RWPE2 (cell line): ENCODE measurements around the gene TMEM120A.

Source experiments
- ATAC-seq: fragments of 200-7000 bp; cut with Tn5 transposase; 3 replicates; pipeline ENCODE4 v1.9.1; 2021; ENCODE audit warnings: low read depth
- DNase-seq: peaks from one replicate; pipeline ENCODE4 v3.0.0-alpha.2; 2020; ENCODE audit warnings: low spot score
- H3K27ac ChIP-seq: fragments of 450-650 bp; 2 replicates; pipeline ENCODE4 v1.5.1; 2017; ENCODE audit warnings: mild to moderate bottlenecking; ENCODE audit not compliant: poor library complexity, severe bottlenecking
- H3K27me3 ChIP-seq: fragments of 250-450 bp; sonication (Bioruptor Pico); 2 replicates; pipeline ENCODE4 v1.5.1; 2021; ENCODE audit warnings: mild to moderate bottlenecking, moderate library complexity; ENCODE audit not compliant: insufficient read depth, poor library complexity, severe bottlenecking
- H3K36me3 ChIP-seq: fragments of 250-450 bp; sonication (Bioruptor Pico); 2 replicates; pipeline ENCODE4 v1.5.1; 2020; ENCODE audit warnings: low read depth, mild to moderate bottlenecking, moderate library complexity
- H3K4me1 ChIP-seq: fragments of 250-450 bp; sonication (Bioruptor Pico); 2 replicates; pipeline ENCODE4 v1.5.1; 2021; ENCODE audit warnings: mild to moderate bottlenecking, moderate library complexity; ENCODE audit not compliant: insufficient read depth, poor library complexity, severe bottlenecking
- H3K4me3 ChIP-seq: fragments of 250-450 bp; sonication (Bioruptor Pico); 2 replicates; pipeline ENCODE4 v1.5.1; 2021; ENCODE audit warnings: mild to moderate bottlenecking, moderate library complexity; ENCODE audit not compliant: severe bottlenecking
- H3K9me3 ChIP-seq: fragments of 250-450 bp; sonication (Bioruptor Pico); 2 replicates; pipeline ENCODE4 v1.5.1; 2021; ENCODE audit warnings: mild to moderate bottlenecking, moderate library complexity; ENCODE audit not compliant: severe bottlenecking
- TF ChIP-seq, protein P1 (sequence below): fragments of 450-650 bp; IDR thresholded peaks from one replicate; pipeline ENCODE4 v1.5.1; 2017; ENCODE audit warnings: mild to moderate bottlenecking, moderate library complexity; ENCODE audit not compliant: poor library complexity, severe bottlenecking

Gene TMEM120A

DNA sequence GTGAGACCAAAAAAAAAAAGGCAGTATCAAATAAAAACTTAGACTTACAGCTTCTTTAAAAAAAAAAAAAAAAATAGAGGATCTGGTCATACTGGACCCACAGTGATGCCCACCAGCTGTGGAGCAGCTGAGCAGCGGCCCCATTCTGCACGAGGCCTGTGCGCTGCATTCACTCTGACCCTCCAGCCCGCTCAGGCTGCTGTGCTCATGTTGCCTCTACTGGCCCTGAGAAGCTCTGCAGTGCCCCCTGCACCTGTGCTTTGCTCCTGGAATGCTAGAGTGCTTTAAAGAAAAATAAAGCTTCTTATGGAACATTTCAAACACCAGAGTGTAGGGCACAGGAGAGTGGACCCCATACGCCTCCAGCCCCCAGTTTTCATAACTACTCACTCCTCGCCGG lies 33.2 kb downstream of the TMEM120A start:
- ATAC-seq, result no peak
- H3K36me3 ChIP-seq, result peaks cover 10% of the 10 kb centered on the region; the same call in 1 of the 2 replicates

DNA sequence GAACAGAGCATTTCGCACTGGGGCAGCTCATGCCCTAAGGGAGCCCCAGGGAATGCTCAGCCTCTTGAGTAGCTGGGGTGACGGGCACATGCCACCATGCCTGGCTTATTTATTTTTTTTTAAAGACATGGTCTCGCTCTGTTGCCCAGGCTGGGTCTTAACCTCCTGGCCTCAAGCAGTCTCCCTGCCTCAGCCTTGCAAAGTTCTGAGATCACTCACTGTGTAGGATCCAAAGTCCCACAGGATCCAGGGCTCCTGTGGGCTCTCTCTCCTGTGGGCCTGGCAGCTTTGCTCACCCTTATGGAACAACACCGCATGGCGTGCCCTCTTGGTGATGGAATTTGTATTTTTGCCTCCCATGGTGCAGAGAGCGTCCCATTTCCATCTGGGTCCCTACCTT lies 34.0 kb downstream of the TMEM120A start:
- DNase-seq (no peak), ATAC-seq (no peak)
- Histone ChIP-seq H3K27ac (no peak overlapping the region), H3K9me3 (no peaks in the 10 kb centered on the region), H3K36me3 (peaks cover 18% of the 10 kb centered on the region; the same call in 1 of the 2 replicates), H3K27me3 (no peaks in the 10 kb centered on the region), H3K4me1 (no peaks in the 10 kb centered on the region), H3K4me3 (no peak overlapping the region)
- TF ChIP-seq, protein P1, sequence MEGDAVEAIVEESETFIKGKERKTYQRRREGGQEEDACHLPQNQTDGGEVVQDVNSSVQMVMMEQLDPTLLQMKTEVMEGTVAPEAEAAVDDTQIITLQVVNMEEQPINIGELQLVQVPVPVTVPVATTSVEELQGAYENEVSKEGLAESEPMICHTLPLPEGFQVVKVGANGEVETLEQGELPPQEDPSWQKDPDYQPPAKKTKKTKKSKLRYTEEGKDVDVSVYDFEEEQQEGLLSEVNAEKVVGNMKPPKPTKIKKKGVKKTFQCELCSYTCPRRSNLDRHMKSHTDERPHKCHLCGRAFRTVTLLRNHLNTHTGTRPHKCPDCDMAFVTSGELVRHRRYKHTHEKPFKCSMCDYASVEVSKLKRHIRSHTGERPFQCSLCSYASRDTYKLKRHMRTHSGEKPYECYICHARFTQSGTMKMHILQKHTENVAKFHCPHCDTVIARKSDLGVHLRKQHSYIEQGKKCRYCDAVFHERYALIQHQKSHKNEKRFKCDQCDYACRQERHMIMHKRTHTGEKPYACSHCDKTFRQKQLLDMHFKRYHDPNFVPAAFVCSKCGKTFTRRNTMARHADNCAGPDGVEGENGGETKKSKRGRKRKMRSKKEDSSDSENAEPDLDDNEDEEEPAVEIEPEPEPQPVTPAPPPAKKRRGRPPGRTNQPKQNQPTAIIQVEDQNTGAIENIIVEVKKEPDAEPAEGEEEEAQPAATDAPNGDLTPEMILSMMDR, result no peak

More for the DNA sequence above, 33.2 kb downstream of the TMEM120A start:
- Histone ChIP-seq H3K9me3 (no peaks in the 10 kb centered on the region), H3K27ac (no peak overlapping the region), H3K27me3 (no peaks in the 10 kb centered on the region), H3K4me3 (no peak overlapping the region), H3K4me1 (no peaks in the 10 kb centered on the region)
- DNase-seq, result no peak
- TF ChIP-seq, protein P1, result no peak

DNA sequence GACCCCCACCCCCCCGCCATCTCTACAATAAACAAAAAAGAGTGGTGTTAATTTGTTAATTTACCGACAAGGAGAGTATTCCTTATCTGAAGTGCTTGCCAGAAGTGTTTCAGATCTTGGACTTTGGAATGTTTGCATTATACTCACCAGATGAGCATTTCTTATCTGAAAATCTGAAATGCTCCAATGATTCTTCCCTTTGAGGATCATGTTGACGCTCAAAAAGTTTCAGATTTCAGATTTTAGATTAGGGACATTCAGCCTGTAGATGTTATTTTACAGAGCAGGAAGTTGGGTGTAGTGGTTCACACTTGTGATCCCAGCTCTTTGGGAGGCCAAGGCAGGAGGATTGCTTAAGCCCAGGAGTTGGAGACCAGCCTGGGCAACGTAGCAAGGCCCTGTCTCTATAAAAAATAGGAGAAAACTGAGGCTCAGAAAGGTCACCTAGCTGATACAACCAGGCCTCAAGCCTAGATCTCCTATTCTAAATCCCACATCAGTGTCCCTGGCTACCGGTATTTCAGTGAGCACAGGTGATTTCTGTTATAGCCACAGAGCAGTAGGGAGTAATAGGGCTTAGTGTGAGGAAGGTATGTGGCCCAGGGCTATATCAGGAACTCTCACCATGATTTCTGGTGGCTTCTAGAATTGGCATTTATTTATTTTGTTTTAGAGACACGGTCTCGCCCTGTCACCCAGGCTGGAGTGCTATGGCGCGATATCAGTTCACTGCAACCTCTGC lies 35.4 kb downstream of the TMEM120A start:
- H3K4me1 ChIP-seq, result no peaks in the 10 kb centered on the region
- DNase-seq, result no peak
- no peaks in the 10 kb centered on the region for H3K27me3 ChIP-seq
- H3K27ac ChIP-seq, result no peak overlapping the region
- no peak overlapping the region for H3K4me3 ChIP-seq
- TF ChIP-seq, protein P1, result no peak
- H3K36me3 ChIP-seq, result peaks cover 18% of the 10 kb centered on the region; the same call in 1 of the 2 replicates
- no peaks in the 10 kb centered on the region for H3K9me3 ChIP-seq
- ATAC-seq, result no peak

DNA sequence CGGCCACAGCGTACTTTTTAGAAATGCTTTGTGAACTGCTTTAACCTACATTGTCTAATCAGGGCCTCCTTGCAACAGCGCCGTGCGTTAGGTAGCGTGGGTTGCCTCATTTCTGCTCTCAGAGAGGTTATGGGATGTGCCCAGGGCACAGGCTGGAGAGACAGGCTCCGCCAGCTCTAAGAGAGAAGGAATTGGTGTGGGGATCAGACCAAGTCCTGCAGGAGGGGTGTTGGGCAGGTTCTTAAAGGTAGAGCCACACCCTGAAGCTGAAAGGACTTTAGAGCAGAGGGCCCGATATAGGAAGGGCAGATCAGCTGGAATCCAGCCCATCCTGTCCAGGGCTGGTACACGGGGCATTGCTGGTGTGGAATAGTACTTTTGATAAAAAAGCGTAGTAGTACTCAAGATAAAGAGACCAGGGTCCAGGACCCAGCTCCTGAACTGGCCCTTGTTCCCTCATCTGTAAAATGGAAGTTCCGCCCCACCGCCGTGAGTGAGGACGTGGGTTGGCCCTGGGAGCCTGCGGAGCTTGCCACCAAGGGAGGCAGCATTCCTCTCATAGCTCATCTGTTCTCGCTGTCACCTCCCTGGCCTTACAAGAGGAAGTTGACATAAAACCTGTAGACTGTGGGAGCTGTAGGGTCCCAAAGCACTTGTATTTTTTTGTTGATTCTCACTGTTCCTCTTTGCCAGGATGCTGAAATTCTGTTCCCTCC lies 37.2 kb downstream of the TMEM120A start:
- DNase-seq, result no peak
- Histone ChIP-seq H3K4me3 (no peak overlapping the region), H3K36me3 (peaks cover 18% of the 10 kb centered on the region; the same call in 1 of the 2 replicates), H3K27me3 (no peaks in the 10 kb centered on the region), H3K9me3 (no peaks in the 10 kb centered on the region), H3K4me1 (no peaks in the 10 kb centered on the region), H3K27ac (no peak overlapping the region)
- no peak for ATAC-seq
- TF ChIP-seq, protein P1, result no peak
